Ammon's horn (tissue), 1 donor: ENCODE results near the gene COMT.

Source experiments
- DNase-seq: peaks from one replicate; pipeline ENCODE4 v3.0.0-alpha.2; 2016; ENCODE audit warnings: low spot score

COMT gene

DNA sequence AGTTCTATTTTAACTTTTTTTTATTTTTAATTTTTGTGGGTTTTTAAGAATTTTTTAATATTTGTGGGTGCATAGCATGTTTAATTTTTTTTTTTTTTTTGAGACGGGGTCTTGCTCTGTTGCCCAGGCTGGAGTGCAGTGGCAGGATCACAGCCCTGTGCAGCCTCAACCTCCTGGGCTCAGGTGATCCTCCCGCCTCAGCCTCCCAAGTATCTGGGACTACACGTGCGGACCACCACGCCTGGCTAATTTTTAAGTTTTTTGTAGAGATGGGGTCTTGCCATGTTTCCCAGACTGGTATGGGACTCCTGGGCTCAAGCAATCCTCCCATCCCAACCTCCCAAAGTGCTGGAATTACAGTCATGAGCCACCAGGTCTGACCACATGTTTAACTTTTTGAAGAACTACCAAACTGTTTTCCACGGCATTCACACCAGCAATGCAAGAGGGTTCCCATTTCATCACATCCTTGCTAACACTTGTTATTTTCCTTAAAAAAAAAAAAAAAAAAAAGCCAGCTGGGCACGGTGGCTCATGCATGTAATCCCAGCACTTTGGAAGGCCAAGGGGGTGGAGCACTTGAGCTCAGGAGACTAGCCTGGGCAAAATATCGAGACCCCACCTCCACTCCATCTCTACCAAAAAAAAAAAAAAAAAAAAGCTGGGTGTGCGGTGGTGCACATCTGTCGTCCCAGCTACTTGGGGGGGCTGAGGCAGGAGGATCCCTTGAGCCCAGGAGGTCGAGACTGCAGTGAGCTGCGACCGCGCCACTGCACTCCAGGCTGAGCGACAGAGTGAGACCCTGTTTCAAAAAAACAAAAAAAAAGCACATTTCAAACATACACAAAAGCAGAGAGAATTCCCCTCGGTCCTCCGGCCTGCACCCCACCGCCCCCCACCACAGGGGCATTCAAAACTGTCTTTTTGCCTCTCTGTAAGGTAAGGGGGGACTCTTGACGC, 16.8 kb downstream of the COMT start:
- no peak for DNase-seq

DNA sequence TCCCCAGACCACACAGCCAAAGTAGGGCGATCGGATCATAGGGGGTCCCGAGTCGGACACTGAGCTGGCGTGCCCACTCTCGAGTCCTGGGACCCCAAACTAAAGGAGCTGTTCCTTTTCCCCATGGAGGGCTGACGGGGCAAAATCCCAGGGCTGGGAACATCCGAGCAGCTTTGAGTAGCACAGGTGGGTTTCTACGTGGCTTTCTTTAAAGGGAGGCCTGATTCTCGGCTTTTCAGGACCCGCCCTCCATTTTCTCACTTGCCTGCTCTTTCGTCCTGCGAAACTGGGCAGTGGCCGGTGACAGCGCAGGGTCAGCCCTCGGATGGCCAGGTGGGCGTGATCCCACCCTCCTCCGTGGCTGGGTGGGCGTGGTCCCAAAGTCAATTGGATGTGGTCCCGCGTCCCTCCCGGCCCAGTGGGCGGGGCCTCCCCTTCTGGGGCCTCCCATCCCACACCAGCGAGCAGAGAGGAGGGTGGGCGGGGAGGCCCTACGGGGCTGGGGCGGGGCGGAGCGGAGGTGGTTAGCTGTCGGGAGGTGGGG, 17.5 kb downstream of the COMT start:
- DNase-seq = no peak

DNA sequence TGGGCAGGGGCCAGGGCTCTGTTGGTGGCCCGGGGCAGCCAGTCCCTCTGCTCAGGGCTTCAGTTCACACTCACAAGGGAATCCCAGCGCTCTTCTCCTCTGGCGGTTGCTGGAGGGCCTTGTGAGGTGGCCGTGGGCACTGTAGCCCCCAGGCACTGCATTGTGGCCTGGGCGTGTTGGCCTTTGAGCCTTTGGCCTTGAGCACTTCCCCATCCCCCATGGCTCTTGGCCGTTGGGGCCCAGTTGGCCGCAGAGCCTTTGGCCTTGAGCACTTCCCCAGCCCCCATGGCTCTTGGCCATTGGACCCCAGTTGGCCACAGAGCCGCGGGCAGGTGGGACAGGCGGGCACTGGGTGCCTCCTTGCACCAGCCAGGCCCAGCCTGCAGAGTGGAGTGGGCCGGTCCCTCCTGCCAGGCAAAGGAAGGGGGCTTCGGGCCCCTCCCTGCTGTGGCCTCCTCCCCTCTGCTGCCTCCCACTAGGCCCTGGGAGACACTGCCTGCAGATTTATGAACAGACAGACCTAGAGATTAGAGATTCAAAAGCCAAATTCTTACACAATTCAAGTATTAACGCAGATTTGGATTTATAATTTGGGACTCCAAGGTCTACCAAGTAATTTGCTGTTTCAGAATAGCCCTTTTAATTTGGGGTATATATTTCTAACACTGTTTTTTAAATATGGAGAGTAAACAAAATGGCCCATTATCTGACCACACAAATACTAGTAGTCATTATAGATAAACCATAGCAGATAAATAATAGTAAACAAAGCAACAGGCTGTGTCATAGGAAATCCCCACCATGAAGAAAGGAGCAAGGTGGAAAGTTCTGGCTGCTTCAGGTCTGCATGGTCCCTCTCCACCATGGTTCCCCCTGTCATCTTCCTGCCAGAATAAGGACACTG, 18.3 kb downstream of the COMT start:
- no peak for DNase-seq

DNA sequence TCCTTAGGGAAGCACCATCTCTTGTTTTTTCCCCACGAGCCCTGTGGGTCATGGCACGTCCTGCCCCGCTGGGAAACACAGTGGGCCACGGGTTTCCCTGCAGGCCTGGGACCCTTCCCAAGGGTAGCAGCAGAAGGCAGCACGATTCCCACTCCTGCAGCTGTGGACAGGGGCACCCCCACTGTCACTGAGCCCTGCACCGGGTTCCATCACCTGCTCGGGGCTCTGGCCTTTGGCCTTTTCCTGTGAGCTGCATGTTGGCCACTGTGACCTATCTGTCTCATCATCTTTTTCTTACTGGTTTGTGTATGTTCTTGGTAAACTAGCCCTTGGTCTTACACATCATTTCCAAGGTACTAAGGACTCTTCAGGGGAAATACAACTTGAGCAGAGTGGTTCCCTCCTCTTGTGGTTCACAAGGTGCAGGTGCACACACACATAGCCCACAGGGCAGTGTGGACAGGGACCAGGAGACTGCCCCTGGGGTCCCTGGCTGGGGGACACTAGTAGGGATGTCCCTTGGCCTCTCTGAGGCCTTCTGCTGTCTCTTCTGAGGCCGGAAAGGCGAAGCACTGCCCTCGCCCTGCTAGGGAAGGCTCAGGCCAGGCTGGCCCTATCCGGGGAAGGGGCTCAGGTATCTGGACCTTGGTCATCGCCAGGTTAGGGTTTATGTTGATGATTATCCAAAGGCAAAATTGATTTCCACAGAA, 19.1 kb downstream of the COMT start:
- DNase-seq = no peak

DNA sequence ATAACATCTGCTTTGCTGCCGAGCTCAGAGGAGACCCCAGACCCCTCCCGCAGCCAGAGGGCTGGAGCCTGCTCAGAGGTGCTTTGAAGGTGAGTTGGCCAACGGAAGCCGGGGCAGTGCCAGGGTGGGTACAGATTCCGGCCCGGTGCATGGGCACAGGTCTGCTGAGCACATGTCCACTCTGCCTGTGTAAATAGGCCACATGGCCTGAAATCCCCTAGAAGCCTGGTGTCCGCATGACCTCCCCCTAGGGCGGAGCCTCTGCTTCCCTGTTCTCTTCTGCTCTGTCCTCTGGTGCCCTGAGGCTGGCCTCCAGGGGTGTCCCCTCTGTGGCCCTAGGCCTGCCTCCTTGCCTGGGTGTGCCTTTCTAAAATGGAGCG, 19.6 kb downstream of the COMT start:
- DNase-seq = no peak

DNA sequence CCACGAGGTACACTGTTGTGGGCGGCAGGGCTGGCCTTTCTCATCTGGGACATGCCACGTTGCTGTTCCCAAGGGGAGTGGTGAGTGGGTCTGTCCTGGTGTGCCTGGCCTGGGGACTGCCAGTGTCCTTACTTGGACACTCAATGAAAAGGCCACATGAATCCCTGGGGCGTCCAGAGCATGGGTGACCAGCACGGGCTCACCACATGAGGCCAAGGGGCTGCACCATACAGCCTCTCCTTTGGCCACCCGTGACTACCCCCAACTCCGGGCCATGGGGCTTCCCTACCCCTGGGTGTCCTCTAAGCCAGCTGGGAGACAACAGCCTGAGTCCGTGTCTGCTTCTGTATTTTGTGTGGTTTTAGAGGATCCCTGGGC, 20.3 kb downstream of the COMT start:
- DNase-seq = no peak

DNA sequence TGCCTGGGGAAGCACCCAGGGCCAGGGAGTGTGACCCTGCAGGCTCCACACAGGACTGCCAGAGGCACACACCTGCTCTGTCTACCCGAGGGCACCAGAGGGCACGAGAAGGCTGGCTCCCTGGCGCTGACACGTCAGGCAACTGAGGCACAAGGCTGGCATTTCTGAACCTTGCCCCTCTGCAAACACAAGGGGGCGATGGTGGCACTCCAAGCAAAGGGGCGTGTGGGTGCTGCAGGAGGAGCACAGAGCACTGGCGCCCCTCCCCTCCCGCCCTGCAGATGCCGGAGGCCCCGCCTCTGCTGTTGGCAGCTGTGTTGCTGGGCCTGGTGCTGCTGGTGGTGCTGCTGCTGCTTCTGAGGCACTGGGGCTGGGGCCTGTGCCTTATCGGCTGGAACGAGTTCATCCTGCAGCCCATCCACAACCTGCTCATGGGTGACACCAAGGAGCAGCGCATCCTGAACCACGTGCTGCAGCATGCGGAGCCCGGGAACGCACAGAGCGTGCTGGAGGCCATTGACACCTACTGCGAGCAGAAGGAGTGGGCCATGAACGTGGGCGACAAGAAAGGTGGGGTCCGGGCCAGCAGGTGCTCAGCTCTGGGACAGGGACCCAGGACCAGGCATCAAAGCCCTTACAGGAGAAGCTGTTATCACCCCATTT, 20.8 kb downstream of the COMT start:
- peak; percentile 90 for DNase-seq

DNA sequence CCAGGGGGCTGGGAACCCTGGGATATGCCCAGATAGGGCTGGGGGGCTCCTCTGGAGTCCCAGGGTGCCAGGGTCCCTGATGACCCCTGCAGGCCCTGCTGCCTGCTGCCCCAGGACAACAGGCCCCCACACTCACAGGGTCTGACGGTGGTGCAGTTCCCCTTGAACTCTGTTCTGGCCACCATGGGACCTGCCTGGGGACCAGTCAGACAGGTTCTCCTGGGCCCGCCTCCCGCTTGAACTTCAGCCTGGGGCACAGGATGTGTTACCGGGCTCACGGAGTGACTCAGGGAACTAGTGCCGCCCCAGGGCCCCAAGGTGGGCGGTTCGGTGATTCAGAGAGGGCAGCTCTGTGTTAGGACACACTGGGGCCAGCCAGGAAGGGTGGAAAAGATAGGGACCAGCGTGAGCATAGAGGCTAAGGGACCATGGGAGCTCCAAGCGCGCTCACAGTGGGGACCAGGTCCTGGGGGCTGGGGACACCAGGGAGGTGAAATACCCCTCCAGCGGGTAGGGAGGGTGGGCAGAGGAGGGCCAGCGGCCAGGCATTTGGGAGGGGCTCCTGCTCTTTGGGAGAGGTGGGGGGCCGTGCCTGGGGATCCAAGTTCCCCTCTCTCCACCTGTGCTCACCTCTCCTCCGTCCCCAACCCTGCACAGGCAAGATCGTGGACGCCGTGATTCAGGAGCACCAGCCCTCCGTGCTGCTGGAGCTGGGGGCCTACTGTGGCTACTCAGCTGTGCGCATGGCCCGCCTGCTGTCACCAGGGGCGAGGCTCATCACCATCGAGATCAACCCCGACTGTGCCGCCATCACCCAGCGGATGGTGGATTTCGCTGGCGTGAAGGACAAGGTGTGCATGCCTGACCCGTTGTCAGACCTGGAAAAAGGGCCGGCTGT, 21.6 kb downstream of the COMT start:
- DNase-seq = no peak

DNA sequence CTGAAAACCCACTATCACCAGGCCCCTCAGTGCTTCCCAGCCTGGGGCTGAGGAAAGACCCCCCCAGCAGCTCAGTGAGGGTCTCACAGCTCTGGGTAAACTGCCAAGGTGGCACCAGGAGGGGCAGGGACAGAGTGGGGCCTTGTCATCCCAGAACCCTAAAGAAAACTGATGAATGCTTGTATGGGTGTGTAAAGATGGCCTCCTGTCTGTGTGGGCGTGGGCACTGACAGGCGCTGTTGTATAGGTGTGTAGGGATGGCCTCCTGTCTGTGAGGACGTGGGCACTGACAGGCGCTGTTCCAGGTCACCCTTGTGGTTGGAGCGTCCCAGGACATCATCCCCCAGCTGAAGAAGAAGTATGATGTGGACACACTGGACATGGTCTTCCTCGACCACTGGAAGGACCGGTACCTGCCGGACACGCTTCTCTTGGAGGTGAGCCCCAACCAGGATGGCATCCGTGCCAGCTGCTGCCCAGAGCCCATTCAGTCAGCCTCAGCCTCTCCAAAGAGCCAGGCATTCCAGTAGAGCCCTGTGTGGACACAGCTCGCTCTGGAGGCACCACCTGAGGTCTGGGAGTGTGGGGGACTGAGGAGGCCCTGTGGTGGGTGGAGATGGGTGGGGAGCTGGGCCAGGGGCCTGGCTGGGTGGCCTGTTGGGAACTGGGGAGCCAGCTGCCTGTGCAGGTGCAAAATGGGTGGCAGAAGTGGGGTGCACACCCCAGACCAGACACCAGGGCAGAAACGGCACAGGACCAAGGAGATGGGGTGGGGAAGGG, 22.5 kb downstream of the COMT start:
- no peak for DNase-seq

DNA sequence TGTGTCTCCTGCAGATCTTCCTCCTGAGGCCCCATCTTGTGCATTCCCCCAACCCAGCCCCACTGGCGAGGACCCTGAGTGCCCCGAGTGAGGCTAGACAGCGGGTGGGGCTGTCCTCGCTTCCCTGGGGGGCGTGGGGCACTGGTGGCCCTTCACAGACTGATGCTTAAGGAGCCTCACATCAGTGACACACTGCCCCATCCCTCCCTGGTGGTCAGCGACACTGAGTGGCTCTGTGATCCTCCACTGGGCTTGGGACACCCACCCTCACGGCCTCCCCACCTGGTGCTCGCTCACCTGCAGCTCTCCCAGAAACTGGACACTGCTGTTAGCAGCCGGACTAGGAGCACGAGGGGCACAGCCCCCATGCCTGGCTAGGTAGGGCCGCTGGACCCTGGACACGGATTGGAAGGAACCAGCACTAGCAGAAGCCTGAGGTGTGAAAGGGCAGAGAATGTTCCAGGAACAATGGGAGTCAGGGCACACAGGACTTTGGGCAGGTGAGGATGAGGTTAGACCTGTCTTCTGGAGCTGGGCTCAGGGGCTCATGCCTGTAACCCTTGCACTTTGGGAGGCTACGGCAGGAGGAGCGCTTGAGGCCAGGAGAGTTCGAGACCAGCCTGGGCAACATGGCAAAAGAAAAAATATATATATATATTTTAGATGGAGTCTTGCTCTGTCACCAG, 23.3 kb downstream of the COMT start:
- no peak for DNase-seq

DNA sequence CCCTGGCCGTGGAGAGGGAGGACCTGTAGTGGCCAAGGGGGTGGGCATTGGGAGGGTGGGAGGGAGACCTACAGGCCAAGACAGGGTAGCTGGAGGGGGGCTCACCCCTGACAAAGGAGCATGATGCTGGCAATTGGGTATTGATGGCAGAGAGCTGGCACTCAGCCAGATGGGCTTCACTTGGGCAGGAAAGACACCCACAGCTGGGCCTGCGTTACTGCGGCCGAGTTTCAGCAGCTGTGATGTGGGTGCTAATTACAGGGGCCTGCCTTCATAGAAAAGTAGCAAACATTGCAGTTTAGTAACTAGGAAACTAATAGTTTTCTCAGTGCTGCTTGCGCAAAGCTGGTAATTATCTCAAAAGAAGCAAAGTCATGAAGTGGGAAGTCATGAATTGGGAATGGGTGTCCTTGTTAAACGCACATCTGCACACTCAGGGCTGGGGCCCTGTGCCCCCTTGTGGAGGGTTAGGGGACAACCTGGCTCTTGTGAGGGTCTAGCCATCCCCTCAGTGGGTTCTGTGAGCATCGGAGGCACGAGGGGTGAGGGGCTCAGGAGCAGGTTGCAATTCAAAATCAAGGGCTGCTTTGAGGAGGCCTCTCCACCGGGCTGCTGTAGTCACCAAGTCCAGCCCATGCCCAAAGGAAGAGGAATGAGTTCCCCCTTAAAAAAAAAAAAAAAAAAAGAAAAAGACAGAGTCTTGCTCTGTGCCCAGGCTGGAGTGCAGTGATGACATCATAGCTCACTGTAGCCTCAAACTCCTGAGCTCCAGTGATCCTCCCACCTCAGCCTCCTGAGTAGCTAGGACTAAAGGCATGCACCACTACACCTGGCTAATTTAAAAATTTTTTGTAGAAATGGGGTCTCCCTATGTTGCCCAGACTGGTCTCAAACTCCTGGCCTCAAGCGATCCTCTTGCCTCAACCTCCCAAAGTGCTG, 24.5 kb downstream of the COMT start:
- DNase-seq = no peak

DNA sequence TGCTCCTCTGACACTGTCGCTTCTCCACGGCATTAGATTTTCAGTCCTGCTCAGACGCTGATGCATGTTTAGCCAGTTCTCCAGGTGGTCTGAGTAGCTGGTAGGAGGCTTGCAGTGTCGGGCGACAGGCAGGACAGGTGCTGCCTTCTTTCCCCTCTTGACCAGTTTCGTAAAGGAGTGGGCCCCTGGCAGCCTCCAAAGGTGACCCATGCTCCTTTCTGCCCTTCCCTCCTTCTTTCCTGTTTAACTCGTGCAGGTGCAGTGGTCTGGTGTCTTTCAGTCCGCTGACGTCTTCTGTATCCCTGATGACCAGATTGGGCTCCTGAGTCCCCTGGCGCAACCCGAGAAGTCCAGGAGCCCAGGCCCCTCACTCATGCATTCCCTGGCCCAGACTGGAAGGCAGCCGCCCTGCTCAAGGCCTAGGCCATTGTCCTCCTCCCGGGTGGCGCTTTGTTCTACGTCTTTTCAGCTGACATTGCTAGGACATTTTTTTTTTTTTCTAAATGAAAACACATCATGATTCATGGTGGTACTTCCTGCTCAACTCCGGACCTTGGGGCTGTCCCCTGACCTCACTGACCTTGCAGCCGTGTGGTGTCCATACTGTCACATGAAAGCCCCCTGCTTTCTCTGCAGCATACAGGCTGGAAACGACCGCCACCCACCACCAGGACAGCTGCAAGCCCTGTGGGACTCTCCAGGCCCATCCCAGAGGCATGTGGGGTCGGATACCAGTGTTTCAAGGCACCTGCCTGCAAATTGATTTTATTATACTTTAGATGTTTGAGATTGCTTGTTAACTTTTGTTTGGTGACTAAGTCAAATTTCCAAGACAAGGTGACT, 25.6 kb downstream of the COMT start:
- no peak for DNase-seq

DNA sequence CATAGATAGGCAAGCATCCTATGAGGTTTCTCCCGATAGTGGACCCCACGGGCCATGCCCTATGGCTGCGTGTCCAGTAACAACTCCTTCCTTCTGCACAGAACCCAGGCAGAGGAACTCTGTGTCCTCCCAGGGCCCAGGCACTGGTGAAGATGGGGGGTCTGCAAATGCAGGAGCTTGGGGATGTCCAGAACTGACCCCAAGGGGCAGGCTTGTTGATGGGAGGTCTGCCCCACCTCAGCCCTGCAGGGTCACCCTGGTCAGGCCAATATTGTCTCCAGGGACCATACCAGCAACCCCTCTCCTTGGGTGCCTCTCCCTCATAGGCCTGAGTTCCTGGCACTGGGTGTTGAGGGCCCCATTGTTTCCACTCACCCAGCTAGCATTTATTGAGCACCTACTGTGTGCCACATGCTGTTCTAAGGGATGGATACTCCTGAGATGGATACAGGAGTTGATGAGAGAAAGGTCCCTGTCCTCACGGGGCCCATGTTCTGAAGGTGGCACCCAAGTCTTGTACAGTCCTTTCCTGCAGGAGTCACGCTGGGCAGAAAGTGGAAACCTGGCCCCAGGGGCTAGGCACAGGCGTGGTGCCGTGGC, 26.4 kb downstream of the COMT start:
- no peak for DNase-seq

DNA sequence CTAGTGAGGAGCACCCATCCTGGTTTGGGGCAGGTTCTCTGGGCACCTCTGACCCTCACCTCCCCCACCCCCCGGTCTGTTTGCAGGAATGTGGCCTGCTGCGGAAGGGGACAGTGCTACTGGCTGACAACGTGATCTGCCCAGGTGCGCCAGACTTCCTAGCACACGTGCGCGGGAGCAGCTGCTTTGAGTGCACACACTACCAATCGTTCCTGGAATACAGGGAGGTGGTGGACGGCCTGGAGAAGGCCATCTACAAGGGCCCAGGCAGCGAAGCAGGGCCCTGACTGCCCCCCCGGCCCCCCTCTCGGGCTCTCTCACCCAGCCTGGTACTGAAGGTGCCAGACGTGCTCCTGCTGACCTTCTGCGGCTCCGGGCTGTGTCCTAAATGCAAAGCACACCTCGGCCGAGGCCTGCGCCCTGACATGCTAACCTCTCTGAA, 26.9 kb downstream of the COMT start:
- no peak for DNase-seq

DNA sequence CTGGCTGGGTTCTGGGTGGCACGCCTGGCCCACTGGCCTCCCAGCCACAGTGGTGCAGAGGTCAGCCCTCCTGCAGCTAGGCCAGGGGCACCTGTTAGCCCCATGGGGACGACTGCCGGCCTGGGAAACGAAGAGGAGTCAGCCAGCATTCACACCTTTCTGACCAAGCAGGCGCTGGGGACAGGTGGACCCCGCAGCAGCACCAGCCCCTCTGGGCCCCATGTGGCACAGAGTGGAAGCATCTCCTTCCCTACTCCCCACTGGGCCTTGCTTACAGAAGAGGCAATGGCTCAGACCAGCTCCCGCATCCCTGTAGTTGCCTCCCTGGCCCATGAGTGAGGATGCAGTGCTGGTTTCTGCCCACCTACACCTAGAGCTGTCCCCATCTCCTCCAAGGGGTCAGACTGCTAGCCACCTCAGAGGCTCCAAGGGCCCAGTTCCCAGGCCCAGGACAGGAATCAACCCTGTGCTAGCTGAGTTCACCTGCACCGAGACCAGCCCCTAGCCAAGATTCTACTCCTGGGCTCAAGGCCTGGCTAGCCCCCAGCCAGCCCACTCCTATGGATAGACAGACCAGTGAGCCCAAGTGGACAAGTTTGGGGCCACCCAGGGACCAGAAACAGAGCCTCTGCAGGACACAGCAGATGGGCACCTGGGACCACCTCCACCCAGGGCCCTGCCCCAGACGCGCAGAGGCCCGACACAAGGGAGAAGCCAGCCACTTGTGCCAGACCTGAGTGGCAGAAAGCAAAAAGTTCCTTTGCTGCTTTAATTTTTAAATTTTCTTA, 27.8 kb downstream of the COMT start:
- no peak for DNase-seq

DNA sequence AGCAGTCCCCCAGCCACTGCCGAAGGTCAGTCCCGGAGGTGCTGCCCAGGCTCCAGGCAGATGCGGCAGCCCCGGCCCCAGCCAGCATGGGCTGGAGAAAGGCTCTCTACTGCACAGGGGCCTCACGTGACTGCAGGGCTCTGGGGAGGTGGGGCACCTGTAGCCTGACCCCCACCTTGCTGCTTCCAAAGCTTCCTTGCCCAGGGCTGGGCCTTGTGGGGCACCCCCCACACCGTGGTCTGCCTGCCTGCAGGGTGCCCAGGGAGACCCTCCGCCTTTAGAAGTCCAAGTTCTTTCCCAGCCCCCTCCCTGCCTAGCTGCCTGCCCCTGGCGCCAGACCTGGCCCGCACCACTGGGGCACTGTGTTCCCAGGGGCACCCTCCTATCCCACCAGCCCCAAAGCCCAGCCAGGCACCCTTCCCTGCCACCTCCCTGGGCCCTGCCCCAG, 28.5 kb downstream of the COMT start:
- no peak for DNase-seq
